Measurements from ENCODE around the gene ZFR.

GRCh38 chr5:32315221-32316014 lies 129.1 kb downstream of the ZFR start:
- TF ChIP-seq POLR2AphosphoS5 (IDR thresholded peaks at IDR 0.05): no peak
- TF ChIP-seq POLR2A (IDR thresholded peaks at IDR 0.05): no peak
- TF ChIP-seq, protein P1, sequence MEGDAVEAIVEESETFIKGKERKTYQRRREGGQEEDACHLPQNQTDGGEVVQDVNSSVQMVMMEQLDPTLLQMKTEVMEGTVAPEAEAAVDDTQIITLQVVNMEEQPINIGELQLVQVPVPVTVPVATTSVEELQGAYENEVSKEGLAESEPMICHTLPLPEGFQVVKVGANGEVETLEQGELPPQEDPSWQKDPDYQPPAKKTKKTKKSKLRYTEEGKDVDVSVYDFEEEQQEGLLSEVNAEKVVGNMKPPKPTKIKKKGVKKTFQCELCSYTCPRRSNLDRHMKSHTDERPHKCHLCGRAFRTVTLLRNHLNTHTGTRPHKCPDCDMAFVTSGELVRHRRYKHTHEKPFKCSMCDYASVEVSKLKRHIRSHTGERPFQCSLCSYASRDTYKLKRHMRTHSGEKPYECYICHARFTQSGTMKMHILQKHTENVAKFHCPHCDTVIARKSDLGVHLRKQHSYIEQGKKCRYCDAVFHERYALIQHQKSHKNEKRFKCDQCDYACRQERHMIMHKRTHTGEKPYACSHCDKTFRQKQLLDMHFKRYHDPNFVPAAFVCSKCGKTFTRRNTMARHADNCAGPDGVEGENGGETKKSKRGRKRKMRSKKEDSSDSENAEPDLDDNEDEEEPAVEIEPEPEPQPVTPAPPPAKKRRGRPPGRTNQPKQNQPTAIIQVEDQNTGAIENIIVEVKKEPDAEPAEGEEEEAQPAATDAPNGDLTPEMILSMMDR (IDR thresholded peaks at IDR 0.05): no peak
